C1 segment of cervical spinal cord (tissue), 14 donors: ENCODE data around the gene SCOC.
A peak's percentile ranks its signal among the peaks of the same experiment; 100 is the strongest.
"Not testable (repeated sequence)": the region's sequence is repeated elsewhere in the genome, so short reads cannot be mapped to it uniquely, and the experiment has no call there.

Experiments used
- DNase-seq, 14 donors: peaks; one replicate each; lab custom pipeline; 2025; lab: John Stamatoyannopoulos, UW

The SCOC gene

GRCh38 chr4:140361099-140361498 is 12.3 kb upstream of the SCOC start:
- no peak for DNase-seq

- no peak for DNase-seq
These were observed 10.4 kb upstream of the SCOC start for GRCh38 chr4:140363051-140363450.

- no peak for DNase-seq
These were observed 9.9 kb upstream of the SCOC start for GRCh38 chr4:140363558-140363957.

- no peak for DNase-seq
These were observed 5.7 kb upstream of the SCOC start for GRCh38 chr4:140367738-140368137.

GRCh38 chr4:140368686-140369085 is 4.8 kb upstream of the SCOC start:
- no peak for DNase-seq

GRCh38 chr4:140372751-140373327 is 607 bp upstream of the SCOC start:
- DNase-seq = peak in 1 of 14 donors; percentile 59

GRCh38 chr4:140374130-140374477 is 658 bp downstream of the SCOC start:
- DNase-seq = peak in 1 of 14 donors; percentile 46

- DNase-seq = no peak
These were observed 9.3 kb downstream of the SCOC start for GRCh38 chr4:140382732-140383131.

GRCh38 chr4:140388015-140388414 is 14.6 kb downstream of the SCOC start:
- DNase-seq = no peak

- DNase-seq = no peak
These were observed 22.2 kb downstream of the SCOC start for GRCh38 chr4:140395668-140396067.

GRCh38 chr4:140400111-140400510 is 26.7 kb downstream of the SCOC start:
- no peak for DNase-seq

GRCh38 chr4:140406292-140406691 is 32.8 kb downstream of the SCOC start:
- no peak for DNase-seq

- DNase-seq = no peak
These were observed 35.5 kb downstream of the SCOC start for GRCh38 chr4:140408974-140409373.

- DNase-seq = not testable (repeated sequence)
These were observed 39.9 kb downstream of the SCOC start for GRCh38 chr4:140413130-140413969.

- no peak for DNase-seq
These were observed 49.7 kb downstream of the SCOC start for GRCh38 chr4:140423106-140423505.

- DNase-seq = peak in 2 of 14 donors; percentile 11 to 62
These were observed 53.2 kb downstream of the SCOC start for GRCh38 chr4:140426610-140427105.

- peak in 13 of 14 donors; percentile 4 to 81 (median 35) for DNase-seq
These were observed 53.9 kb downstream of the SCOC start, which contains the start of gene CLGN for GRCh38 chr4:140427106-140427918. TSS of gene CLGN (minus strand) at chr4:140427648. CDS start at chr4:140413078, 14,570 bp downstream.

- DNase-seq = no peak
These were observed 54.5 kb downstream of the SCOC start for GRCh38 chr4:140427919-140428471.
